ENCODE results near the gene NDUFB2. TPM values are rescaled to one million over a fixed set of nuclear protein-coding genes. Genes with fewer than 3 reads are reported as not detected.
A peak's percentile ranks its signal among the peaks of the same experiment; 100 is the strongest.

Gene NDUFB2
- total and polyA plus RNA-seq, 9 of the 15 experiments (the other 6 are each of a cell fraction or from before 2014, with no cell fraction given), result 220 to 2,075 (median 320) TPM

DNA sequence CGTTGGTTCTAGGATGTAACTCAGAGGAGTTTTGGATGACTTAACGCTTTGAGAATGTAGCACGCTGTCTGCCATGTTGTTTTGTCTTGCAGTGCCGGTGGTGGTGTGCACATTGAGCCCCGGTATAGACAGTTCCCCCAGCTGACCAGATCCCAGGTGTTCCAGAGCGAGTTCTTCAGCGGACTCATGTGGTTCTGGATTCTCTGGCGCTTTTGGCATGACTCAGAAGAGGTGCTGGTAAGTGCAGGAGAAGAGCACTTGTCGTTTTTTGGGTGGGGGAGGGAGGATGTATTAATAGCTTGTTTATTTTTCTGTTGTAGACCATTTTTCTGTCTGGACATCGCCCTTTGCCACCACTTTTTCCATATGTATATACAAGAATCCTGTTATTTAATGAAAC lies 6.3 kb downstream of the NDUFB2 start:
- peaks cover 63% of the 10 kb centered on the region for H3K36me3 ChIP-seq (ENCODE audit: control insufficient read depth, insufficient read depth, low read length)
- H3K9me1 ChIP-seq (ENCODE audit: control insufficient read depth, insufficient read depth, low read length), result no peaks in the 10 kb centered on the region
- intact Hi-C loops (cut with micrococcal nuclease) (no loop called here), in situ Hi-C loops (cut with MboI) (no loop called here)
- no TSS peak for BruUV-seq (replicated peaks)
- 0 out of 2 replicates have a peak, but pooled peaks cover 7% of the 10 kb centered on the region for H4K20me1 ChIP-seq (replicated peaks; ENCODE audit: control insufficient read depth, insufficient read depth, low read length)
- 85% methylated on average over 10 of the region's 10 CpGs for WGBS (ENCODE audit: insufficient coverage, low coverage, missing lambda C conversion rate)
- DNase-seq (ENCODE audit: extremely low read depth in 1 of 4, low spot score in 3 of 4) (peak in 1 of 4 experiments; percentile 39), FAIRE-seq (no peak), ATAC-seq (peak; percentile 8; the same call in 1 of the 3 replicates)
- H3K4me2 ChIP-seq (ENCODE audit: insufficient read depth, low read length), result no peak overlapping the region
- no peak overlapping the region for H3K4me3 ChIP-seq
- H3K9me3 ChIP-seq (replicated peaks; ENCODE audit: control insufficient read depth, insufficient read depth, low read depth, low read length), result no peaks in the 10 kb centered on the region
- TF ChIP-seq, protein P1, sequence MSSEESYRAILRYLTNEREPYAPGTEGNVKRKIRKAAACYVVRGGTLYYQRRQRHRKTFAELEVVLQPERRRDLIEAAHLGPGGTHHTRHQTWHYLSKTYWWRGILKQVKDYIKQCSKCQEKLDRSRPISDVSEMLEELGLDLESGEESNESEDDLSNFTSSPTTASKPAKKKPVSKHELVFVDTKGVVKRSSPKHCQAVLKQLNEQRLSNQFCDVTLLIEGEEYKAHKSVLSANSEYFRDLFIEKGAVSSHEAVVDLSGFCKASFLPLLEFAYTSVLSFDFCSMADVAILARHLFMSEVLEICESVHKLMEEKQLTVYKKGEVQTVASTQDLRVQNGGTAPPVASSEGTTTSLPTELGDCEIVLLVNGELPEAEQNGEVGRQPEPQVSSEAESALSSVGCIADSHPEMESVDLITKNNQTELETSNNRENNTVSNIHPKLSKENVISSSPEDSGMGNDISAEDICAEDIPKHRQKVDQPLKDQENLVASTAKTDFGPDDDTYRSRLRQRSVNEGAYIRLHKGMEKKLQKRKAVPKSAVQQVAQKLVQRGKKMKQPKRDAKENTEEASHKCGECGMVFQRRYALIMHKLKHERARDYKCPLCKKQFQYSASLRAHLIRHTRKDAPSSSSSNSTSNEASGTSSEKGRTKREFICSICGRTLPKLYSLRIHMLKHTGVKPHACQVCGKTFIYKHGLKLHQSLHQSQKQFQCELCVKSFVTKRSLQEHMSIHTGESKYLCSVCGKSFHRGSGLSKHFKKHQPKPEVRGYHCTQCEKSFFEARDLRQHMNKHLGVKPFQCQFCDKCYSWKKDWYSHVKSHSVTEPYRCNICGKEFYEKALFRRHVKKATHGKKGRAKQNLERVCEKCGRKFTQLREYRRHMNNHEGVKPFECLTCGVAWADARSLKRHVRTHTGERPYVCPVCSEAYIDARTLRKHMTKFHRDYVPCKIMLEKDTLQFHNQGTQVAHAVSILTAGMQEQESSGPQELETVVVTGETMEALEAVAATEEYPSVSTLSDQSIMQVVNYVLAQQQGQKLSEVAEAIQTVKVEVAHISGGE (CRISPR knock-in tag; IDR thresholded peaks at IDR 0.05), result no peak
- TF ChIP-seq VEZF1 (CRISPR knock-in tag; IDR thresholded peaks at IDR 0.05), result no peak
- TF ChIP-seq, protein P2, sequence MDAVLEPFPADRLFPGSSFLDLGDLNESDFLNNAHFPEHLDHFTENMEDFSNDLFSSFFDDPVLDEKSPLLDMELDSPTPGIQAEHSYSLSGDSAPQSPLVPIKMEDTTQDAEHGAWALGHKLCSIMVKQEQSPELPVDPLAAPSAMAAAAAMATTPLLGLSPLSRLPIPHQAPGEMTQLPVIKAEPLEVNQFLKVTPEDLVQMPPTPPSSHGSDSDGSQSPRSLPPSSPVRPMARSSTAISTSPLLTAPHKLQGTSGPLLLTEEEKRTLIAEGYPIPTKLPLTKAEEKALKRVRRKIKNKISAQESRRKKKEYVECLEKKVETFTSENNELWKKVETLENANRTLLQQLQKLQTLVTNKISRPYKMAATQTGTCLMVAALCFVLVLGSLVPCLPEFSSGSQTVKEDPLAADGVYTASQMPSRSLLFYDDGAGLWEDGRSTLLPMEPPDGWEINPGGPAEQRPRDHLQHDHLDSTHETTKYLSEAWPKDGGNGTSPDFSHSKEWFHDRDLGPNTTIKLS (IDR thresholded peaks at IDR 0.05; ENCODE audit: borderline replicate concordance, low read depth), result peak; percentile 20; the same call in 1 of the 2 replicates
- TF ChIP-seq, protein P3, sequence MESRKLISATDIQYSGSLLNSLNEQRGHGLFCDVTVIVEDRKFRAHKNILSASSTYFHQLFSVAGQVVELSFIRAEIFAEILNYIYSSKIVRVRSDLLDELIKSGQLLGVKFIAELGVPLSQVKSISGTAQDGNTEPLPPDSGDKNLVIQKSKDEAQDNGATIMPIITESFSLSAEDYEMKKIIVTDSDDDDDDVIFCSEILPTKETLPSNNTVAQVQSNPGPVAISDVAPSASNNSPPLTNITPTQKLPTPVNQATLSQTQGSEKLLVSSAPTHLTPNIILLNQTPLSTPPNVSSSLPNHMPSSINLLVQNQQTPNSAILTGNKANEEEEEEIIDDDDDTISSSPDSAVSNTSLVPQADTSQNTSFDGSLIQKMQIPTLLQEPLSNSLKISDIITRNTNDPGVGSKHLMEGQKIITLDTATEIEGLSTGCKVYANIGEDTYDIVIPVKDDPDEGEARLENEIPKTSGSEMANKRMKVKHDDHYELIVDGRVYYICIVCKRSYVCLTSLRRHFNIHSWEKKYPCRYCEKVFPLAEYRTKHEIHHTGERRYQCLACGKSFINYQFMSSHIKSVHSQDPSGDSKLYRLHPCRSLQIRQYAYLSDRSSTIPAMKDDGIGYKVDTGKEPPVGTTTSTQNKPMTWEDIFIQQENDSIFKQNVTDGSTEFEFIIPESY (CRISPR knock-in tag; IDR thresholded peaks at IDR 0.05), result peak; percentile 91
- H3K79me2 ChIP-seq (ENCODE audit: control insufficient read depth, insufficient read depth, low read length), result peaks cover 53% of the 10 kb centered on the region
- H3K27me3 ChIP-seq (ENCODE audit: control insufficient read depth in 2 of 2, insufficient read depth in 2 of 2, low read length in 2 of 2), result no peaks in the 10 kb centered on the region
- no peak overlapping the region for H2AFZ ChIP-seq (ENCODE audit: low read depth, low read length)
- CTCF ChIA-PET (ENCODE audit: low intra/inter-chr PET ratio), result no interaction called here
- no peak overlapping the region for H3K27ac ChIP-seq (ENCODE audit: extremely low read depth, low read depth, low read length)
- POLR2A ChIA-PET, result interaction anchor here (0.7 to 1.7 kb wide), 3 partner anchors 8 to 22 kb away, joined by 3 to 4 read pairs (median 4); no protein-coding TSS in a partner anchor
- peaks cover 8 to 9% of the 10 kb centered on the region in 2 experiments; a peak in 3 of 5 replicates for H3K4me1 ChIP-seq (replicated peaks in 1 of 2; ENCODE audit: control insufficient read depth in 2 of 2, insufficient read depth in 2 of 2, low read length in 2 of 2)
- H3K9ac ChIP-seq (ENCODE audit: insufficient read depth in 1 of 2, low read depth in 2 of 2, low read length in 2 of 2), result no peak overlapping the region

All from K562 (cell line).